MV-4-11 (cell line): ENCODE measurements around the gene CACNG8.
"Not testable (repeated sequence)": the region's sequence is repeated elsewhere in the genome, so short reads cannot be mapped to it uniquely, and the experiment has no call there.

Source experiments
- DNase-seq: peaks from one replicate; lab custom pipeline; 2025; lab: John Stamatoyannopoulos, UW

Gene CACNG8

GRCh38 chr19:53962887-53963431, at the start of gene CACNG8:
Gene CACNG8, plus strand, starts transcription at chr19:53962937.
- no peak for DNase-seq

- DNase-seq = no peak
Measured at GRCh38 chr19:53915000-53915399, 47.7 kb upstream of the CACNG8 start.

- DNase-seq = no peak
Measured at GRCh38 chr19:53916004-53916403, 46.7 kb upstream of the CACNG8 start.

GRCh38 chr19:53917356-53917755, 45.4 kb upstream of the CACNG8 start:
- no peak for DNase-seq

- peak; percentile 56 for DNase-seq
Measured at GRCh38 chr19:53927739-53928138, 35.0 kb upstream of the CACNG8 start.

GRCh38 chr19:53936029-53936428, 26.7 kb upstream of the CACNG8 start:
- DNase-seq = no peak

GRCh38 chr19:53942001-53942786, 20.5 kb upstream of the CACNG8 start:
- DNase-seq = no peak

GRCh38 chr19:53944416-53944815, 18.3 kb upstream of the CACNG8 start:
- no peak for DNase-seq

GRCh38 chr19:53944933-53945332, 17.8 kb upstream of the CACNG8 start:
- DNase-seq = no peak

GRCh38 chr19:53945441-53945840, 17.3 kb upstream of the CACNG8 start:
- DNase-seq = peak; percentile 39

GRCh38 chr19:53945998-53946397, 16.7 kb upstream of the CACNG8 start:
- no peak for DNase-seq

GRCh38 chr19:53947624-53948023, 15.1 kb upstream of the CACNG8 start:
- DNase-seq = no peak

GRCh38 chr19:53948611-53949010, 14.1 kb upstream of the CACNG8 start:
- not testable (repeated sequence) for DNase-seq

- no peak for DNase-seq
Measured at GRCh38 chr19:53951436-53951835, 11.3 kb upstream of the CACNG8 start.

- no peak for DNase-seq
Measured at GRCh38 chr19:53951947-53952346, 10.8 kb upstream of the CACNG8 start.

GRCh38 chr19:53953383-53953782, 9.4 kb upstream of the CACNG8 start:
- DNase-seq = no peak

GRCh38 chr19:53957448-53958167, 5.1 kb upstream of the CACNG8 start:
- DNase-seq = no peak

GRCh38 chr19:53958168-53958571, 4.6 kb upstream of the CACNG8 start:
- DNase-seq = no peak

GRCh38 chr19:53958823-53959757, 3.6 kb upstream of the CACNG8 start:
- DNase-seq = no peak

GRCh38 chr19:53960187-53960586, 2.5 kb upstream of the CACNG8 start:
- no peak for DNase-seq

GRCh38 chr19:53960886-53961285, 1.9 kb upstream of the CACNG8 start:
- no peak for DNase-seq
